ENCODE data around the gene SSTR5.

SSTR5 gene

DNA sequence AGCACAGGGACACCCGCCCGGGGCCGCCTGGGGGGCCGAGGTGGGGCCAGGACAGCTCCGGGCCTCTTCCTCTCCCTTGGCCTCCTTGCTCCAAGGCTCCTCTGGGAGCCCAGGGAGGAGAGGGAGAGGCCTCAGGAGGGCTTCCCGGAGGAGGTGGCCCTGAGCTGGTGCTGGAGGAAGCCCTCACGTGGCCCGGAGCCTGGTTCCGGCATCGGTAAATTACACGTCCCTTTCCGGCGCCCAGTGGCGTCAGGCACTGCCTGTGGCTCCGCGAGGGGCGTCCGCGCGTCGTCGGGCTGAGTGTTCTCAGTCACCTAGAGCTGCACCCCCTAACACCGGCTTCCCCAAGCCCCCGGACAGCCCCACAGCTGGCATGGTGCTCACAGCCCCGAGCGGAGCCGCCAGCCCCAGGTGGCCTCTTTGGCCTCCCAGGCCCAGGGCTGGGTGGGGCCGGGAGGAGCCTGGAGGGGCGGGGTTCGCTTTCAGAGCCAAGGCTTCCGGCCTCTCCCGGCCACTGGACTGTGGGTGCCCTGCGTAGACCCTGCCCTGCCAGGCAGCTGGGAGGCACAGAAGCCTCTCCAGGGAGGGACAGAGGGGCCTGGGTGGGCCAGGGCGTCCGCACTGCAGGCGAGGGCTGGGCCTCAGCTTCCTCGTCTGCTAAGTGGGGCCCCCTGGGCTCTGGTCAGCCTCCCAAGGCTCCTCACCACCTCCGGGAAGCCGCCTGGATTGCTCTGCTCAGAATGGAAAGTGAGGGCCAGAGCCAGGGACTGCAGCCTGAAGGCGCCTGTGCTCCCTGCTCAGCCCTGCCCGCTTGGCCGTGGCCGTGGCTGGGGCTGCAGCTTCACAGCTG lies 27.9 kb upstream of the SSTR5 start:
- H2AFZ ChIP-seq (ENCODE audit: low read depth, low read length), result no peak overlapping the region
- H3K9me3 ChIP-seq (ENCODE audit: low read length), result peaks cover 15% of the 10 kb centered on the region
- H3K36me3 ChIP-seq (ENCODE audit: insufficient read depth, low read length), result no peaks in the 10 kb centered on the region
- H3K4me3 ChIP-seq (ENCODE audit: low read length), result no peak overlapping the region
- H3K27me3 ChIP-seq (ENCODE audit: insufficient read depth, low read length), result no peaks in the 10 kb centered on the region
- H3K4me1 ChIP-seq (ENCODE audit: insufficient read depth, low read length), result peaks cover 11% of the 10 kb centered on the region

DNA sequence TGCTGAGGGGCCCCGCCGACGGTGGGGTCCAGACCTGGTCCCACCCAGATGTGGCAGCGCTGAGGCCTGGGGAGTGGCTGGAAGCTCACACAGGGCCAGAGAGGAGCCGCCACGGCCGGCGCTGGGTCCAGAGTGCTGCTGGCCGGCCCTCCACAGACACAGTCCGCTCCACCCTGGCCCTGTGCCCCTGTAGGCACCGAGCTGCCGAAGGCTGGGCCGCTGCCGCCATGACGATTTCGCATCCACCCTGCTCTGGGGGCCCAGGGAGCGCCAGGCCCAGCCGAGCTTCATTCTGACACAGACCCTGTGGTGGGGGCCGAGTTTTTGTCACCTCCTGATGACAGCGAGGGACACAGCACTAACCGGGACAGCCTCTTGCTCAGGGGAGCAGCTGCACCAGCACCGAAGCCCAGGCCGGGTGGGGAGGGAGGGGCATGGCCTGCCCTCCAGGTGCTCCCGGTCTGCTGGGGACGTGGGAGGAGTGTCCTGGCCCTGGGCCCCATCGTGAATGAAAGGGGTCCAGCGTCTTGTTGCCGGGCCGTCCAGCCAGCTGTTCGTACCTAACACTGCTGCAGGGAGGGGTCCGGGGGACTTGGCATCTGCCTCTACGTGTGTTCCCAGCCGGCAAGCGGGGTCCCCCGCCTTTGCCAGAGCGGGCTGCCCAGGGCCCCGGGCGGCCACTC lies 27.1 kb upstream of the SSTR5 start:
- Histone ChIP-seq H2AFZ (ENCODE audit: low read depth, low read length) (no peak overlapping the region), H3K4me3 (ENCODE audit: low read length) (no peak overlapping the region), H3K27me3 (ENCODE audit: insufficient read depth, low read length) (peaks cover under 1% of the 10 kb centered on the region), H3K4me1 (ENCODE audit: insufficient read depth, low read length) (peaks cover 11% of the 10 kb centered on the region), H3K36me3 (ENCODE audit: insufficient read depth, low read length) (no peaks in the 10 kb centered on the region), H3K9me3 (ENCODE audit: low read length) (peaks cover 15% of the 10 kb centered on the region)

DNA sequence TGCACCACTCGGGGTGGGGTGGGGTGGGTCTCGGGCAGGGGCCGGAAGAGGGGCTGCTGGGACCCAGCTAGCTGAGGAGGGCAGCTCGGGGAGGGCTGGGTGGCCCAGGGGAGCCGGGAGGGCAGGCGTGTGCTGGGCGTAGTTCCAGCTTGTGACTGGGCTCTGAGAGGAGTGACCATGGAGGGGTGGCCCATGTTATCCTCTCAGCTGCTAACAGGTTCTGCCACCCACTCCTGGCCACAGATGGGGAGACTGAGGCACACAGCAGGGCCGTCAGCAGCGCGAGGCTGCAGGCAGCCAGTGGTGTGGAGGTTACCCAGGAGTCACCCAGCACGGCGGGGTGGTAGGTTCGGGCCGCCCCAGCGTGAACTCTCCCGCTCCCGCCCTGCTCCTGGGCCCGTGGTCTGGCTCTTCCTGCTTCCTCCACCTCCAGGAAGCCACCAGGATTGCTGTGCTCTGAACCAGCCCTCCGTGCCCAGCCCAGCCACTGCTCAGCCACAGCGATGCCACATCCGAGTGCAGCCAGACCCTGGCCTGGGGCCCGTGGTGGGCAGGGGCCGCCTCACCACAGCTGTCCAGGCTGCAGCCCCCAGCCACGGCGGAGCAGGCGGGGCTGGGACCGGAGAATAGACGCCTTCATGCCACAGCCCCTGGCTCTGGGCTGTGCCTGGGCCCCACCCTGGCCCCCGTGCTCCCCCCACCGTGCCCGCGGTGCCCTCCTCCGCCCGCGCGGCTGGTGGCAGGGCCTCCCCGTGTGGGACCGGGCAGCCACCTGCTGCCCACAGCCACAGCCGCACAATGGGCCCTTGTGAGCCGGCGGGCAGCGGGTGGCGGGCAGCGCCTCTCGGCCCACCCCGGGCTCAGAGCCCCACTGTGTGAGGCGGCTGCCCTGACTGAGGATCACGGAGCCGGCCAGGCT lies 26.3 kb upstream of the SSTR5 start:
- Histone ChIP-seq H2AFZ (ENCODE audit: low read depth, low read length) (no peak overlapping the region), H3K9me3 (ENCODE audit: low read length) (peaks cover 15% of the 10 kb centered on the region), H3K27me3 (ENCODE audit: insufficient read depth, low read length) (peaks cover 3% of the 10 kb centered on the region), H3K4me1 (ENCODE audit: insufficient read depth, low read length) (peaks cover 11% of the 10 kb centered on the region), H3K4me3 (ENCODE audit: low read length) (no peak overlapping the region), H3K36me3 (ENCODE audit: insufficient read depth, low read length) (no peaks in the 10 kb centered on the region)

- Histone ChIP-seq H3K9me3 (ENCODE audit: low read length) (peaks cover 11% of the 10 kb centered on the region), H3K36me3 (ENCODE audit: insufficient read depth, low read length) (no peaks in the 10 kb centered on the region), H3K4me1 (ENCODE audit: insufficient read depth, low read length) (peaks cover 11% of the 10 kb centered on the region), H3K4me3 (ENCODE audit: low read length) (no peak overlapping the region), H3K27me3 (ENCODE audit: insufficient read depth, low read length) (peaks cover 3% of the 10 kb centered on the region), H2AFZ (ENCODE audit: low read depth, low read length) (no peak overlapping the region)
Observed at GRCh38 chr16:1047123-1047522, 25.4 kb upstream of the SSTR5 start.

GRCh38 chr16:1047801-1048200 lies 24.7 kb upstream of the SSTR5 start:
- Histone ChIP-seq H3K9me3 (ENCODE audit: low read length) (peaks cover 4% of the 10 kb centered on the region), H3K36me3 (ENCODE audit: insufficient read depth, low read length) (no peaks in the 10 kb centered on the region), H3K4me1 (ENCODE audit: insufficient read depth, low read length) (peaks cover 11% of the 10 kb centered on the region), H3K27me3 (ENCODE audit: insufficient read depth, low read length) (peaks cover 5% of the 10 kb centered on the region), H3K4me3 (ENCODE audit: low read length) (no peak overlapping the region), H2AFZ (ENCODE audit: low read depth, low read length) (no peak overlapping the region)

GRCh38 chr16:1048442-1049112 lies 24.0 kb upstream of the SSTR5 start:
- Histone ChIP-seq H2AFZ (ENCODE audit: low read depth, low read length) (no peak overlapping the region), H3K36me3 (ENCODE audit: insufficient read depth, low read length) (no peaks in the 10 kb centered on the region), H3K27me3 (ENCODE audit: insufficient read depth, low read length) (peaks cover 5% of the 10 kb centered on the region), H3K4me3 (ENCODE audit: low read length) (no peak overlapping the region), H3K4me1 (ENCODE audit: insufficient read depth, low read length) (peaks cover 11% of the 10 kb centered on the region), H3K9me3 (ENCODE audit: low read length) (peaks cover 2% of the 10 kb centered on the region)

DNA sequence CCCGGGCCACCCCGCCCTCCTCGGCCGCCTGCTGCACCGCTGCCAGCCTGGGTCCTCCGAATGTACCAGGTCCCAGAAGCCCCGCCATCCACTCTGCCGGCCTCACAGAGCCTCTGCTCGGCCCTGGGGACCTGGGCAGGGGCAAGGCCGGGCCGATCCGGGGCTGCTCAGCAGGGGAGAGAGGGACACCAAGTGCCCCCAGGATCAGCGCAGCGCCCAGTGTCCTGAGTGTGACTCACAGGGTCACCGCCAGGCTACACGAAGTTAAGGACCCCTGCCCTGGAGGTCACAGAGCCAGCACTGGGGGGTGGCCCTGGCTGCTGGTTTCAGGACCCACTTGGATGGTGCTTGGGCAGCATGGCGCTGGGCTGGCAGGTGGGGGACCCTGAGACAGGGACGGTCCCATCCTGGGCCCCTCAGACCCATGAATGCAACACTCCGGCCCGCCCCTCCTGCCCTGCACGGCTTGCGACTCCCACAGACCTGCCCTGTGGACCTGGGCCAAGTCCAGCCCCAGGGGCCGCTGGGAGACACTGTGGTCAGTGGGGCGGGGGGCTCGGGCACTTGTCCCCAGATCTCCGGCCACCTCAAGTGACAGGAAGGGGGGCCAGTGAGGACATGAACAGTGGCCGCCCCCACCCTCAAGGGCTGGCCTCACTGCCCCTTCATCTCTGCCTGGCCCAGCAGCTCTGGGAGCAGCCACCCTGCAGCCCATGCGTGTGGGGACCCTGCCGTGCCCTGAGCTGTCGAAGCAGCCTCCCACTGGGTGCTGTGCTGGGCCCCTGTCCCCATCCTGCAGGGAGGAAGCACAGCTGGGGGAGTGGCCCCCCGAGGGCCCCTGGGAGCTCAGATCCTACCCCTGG lies 23.2 kb upstream of the SSTR5 start:
- no peaks in the 10 kb centered on the region for H3K36me3 ChIP-seq (ENCODE audit: insufficient read depth, low read length)

DNA sequence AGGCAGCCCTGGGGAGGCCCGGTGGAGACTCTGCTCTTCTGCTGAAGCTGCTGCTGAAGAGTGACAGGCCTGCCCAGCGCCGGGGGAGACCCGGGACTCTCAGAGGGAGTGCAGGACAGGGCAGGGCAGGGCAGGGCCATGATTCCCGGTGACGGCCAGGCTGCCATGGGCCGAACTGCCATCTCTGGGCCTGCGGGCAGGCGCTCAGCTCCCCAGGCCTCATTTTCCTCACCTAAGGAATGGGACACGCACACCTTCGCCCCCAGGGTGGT lies 22.6 kb upstream of the SSTR5 start:
- Histone ChIP-seq H2AFZ (ENCODE audit: low read depth, low read length) (no peak overlapping the region), H3K4me1 (ENCODE audit: insufficient read depth, low read length) (peaks cover 17% of the 10 kb centered on the region), H3K4me3 (ENCODE audit: low read length) (no peak overlapping the region), H3K27me3 (ENCODE audit: insufficient read depth, low read length) (peaks cover 5% of the 10 kb centered on the region), H3K9me3 (ENCODE audit: low read length) (peaks cover 2% of the 10 kb centered on the region), H3K36me3 (ENCODE audit: insufficient read depth, low read length) (no peaks in the 10 kb centered on the region)

More for the DNA sequence above, 23.2 kb upstream of the SSTR5 start:
- H3K27me3 ChIP-seq (ENCODE audit: insufficient read depth, low read length), result peaks cover 5% of the 10 kb centered on the region
- H2AFZ ChIP-seq (ENCODE audit: low read depth, low read length), result no peak overlapping the region
- H3K4me1 ChIP-seq (ENCODE audit: insufficient read depth, low read length), result peaks cover 11% of the 10 kb centered on the region
- no peak overlapping the region for H3K4me3 ChIP-seq (ENCODE audit: low read length)
- H3K9me3 ChIP-seq (ENCODE audit: low read length), result peaks cover 2% of the 10 kb centered on the region

DNA sequence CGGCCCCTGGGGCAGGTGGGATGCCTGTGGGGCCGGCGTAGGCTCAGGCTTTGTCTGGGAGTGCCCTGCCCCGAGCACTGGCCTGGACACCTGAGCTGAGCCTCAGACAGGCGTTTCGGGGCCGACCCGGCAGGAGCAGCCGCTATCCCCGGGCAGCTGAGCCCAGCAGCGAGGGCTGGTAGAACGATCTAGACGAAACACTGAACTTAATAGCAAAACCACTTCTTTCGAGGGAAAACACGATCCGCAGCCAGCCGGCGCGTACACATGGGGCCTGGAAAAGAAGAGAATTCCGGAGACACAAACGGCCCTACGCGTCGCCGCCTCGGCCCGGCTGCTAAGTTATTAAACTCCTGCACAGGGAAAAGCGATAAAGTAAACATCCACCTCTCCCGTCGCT lies 22.0 kb upstream of the SSTR5 start:
- H3K36me3 ChIP-seq (ENCODE audit: insufficient read depth, low read length), result no peaks in the 10 kb centered on the region
- peaks cover 5% of the 10 kb centered on the region for H3K27me3 ChIP-seq (ENCODE audit: insufficient read depth, low read length)
- peaks cover 2% of the 10 kb centered on the region for H3K9me3 ChIP-seq (ENCODE audit: low read length)
- no peak overlapping the region for H2AFZ ChIP-seq (ENCODE audit: low read depth, low read length)
- no peak overlapping the region for H3K4me3 ChIP-seq (ENCODE audit: low read length)
- H3K4me1 ChIP-seq (ENCODE audit: insufficient read depth, low read length), result peaks cover 16% of the 10 kb centered on the region

- Histone ChIP-seq H3K4me3 (ENCODE audit: low read length) (no peak overlapping the region), H3K9me3 (ENCODE audit: low read length) (peaks cover 2% of the 10 kb centered on the region), H3K4me1 (ENCODE audit: insufficient read depth, low read length) (peaks cover 13% of the 10 kb centered on the region), H3K36me3 (ENCODE audit: insufficient read depth, low read length) (no peaks in the 10 kb centered on the region), H3K27me3 (ENCODE audit: insufficient read depth, low read length) (peaks cover 5% of the 10 kb centered on the region), H2AFZ (ENCODE audit: low read depth, low read length) (no peak overlapping the region)
Observed at GRCh38 chr16:1050921-1051320, 21.6 kb upstream of the SSTR5 start.

- Histone ChIP-seq H3K4me1 (ENCODE audit: insufficient read depth, low read length) (peaks cover 13% of the 10 kb centered on the region), H3K36me3 (ENCODE audit: insufficient read depth, low read length) (no peaks in the 10 kb centered on the region), H3K9me3 (ENCODE audit: low read length) (peaks cover 2% of the 10 kb centered on the region), H3K4me3 (ENCODE audit: low read length) (no peak overlapping the region), H2AFZ (ENCODE audit: low read depth, low read length) (no peak overlapping the region), H3K27me3 (ENCODE audit: insufficient read depth, low read length) (peaks cover 5% of the 10 kb centered on the region)
Observed at GRCh38 chr16:1051446-1051845, 21.1 kb upstream of the SSTR5 start.

DNA sequence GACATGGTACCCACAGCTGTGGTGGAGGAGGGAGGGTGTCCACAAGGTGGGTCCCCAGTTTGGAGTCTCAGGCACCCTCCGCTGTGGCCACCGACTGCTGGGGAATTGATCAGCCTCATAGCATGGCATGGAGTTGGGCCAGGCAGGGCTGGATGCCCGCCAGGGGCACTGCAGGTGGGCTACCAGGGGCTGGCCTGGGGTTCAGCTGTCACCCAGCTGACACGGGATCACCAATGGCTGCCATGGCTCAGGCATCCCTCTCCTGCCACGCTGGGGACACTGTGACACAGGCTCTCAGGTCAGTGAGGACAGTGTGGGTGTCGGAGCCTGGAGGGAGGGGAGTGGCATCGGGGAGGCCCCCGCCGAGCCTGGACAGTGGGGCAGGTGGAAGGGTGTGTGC lies 19.8 kb upstream of the SSTR5 start:
- Histone ChIP-seq H2AFZ (ENCODE audit: low read depth, low read length) (no peak overlapping the region), H3K27me3 (ENCODE audit: insufficient read depth, low read length) (peaks cover 5% of the 10 kb centered on the region), H3K4me3 (ENCODE audit: low read length) (no peak overlapping the region), H3K4me1 (ENCODE audit: insufficient read depth, low read length) (peaks cover 13% of the 10 kb centered on the region), H3K9me3 (ENCODE audit: low read length) (peaks cover 2% of the 10 kb centered on the region), H3K36me3 (ENCODE audit: insufficient read depth, low read length) (no peaks in the 10 kb centered on the region)
